ENCODE results near the gene SLC25A22. TPM values are rescaled to one million over a fixed set of nuclear protein-coding genes. Genes with fewer than 3 reads are reported as not detected.

The SLC25A22 gene
- 6.5 and 12.3 TPM in 2 replicates for total RNA-seq

GRCh38 chr11:798093-798713 lies at the start of gene SLC25A22:
SLC25A22 (minus strand) TSS chr11:798281; CDS start chr11:795006, 3,275 bp downstream.

GRCh38 chr11:842370-843002 lies 44.4 kb upstream of the SLC25A22 start, which contains the start of the genes POLR2L and TSPAN4:
POLR2L (minus strand) TSS chr11:842529; CDS start chr11:842508, 21 bp downstream.
TSPAN4 (plus strand) TSS chr11:842852; CDS start chr11:850305, 7,453 bp downstream.

GRCh38 chr11:832529-833113 lies 34.5 kb upstream of the SLC25A22 start, which contains the start of gene CD151:
CD151 (plus strand) TSS chr11:832952; CDS start chr11:836070, 3,118 bp downstream.

GRCh38 chr11:827897-828192 lies 29.8 kb upstream of the SLC25A22 start, which contains the start of gene CRACR2B:
CRACR2B (plus strand) TSS chr11:827919; CDS start chr11:828608, 689 bp downstream.

GRCh38 chr11:818396-819128 lies 20.5 kb upstream of the SLC25A22 start, which contains the start of gene PNPLA2:
PNPLA2 (plus strand) TSS chr11:818914; CDS start chr11:819719, 805 bp downstream.

GRCh38 chr11:809287-810039 lies 11.4 kb upstream of the SLC25A22 start, which contains the start of gene RPLP2:
RPLP2 (plus strand) TSS chr11:809967; CDS start chr11:810235, 268 bp downstream.

GRCh38 chr11:789943-790342 lies 8.1 kb downstream of the SLC25A22 start, which contains the start of gene CEND1:
CEND1 (minus strand) TSS chr11:790090; CDS start chr11:788576, 1,514 bp downstream.

GRCh38 chr11:777288-778255 lies 20.5 kb downstream of the SLC25A22 start, which contains the start of gene GATD1:
GATD1 (minus strand) TSS chr11:777487; CDS start chr11:777462, 25 bp downstream.

GRCh38 chr11:747158-748006 lies 50.7 kb downstream of the SLC25A22 start, which contains the start of gene TALDO1:
TALDO1 (plus strand) TSS chr11:747464; CDS start chr11:747482, 18 bp downstream.

Other genes with a start within 250 kb of the SLC25A22 start
- gene LMNTD2, start 237.5 kb downstream of the SLC25A22 start, total RNA-seq, result 0.28 TPM in 2 replicates
- 2.5 and 2.7 TPM in 2 replicates for gene RASSF7, start 237.3 kb downstream of the SLC25A22 start, total RNA-seq
- gene PHRF1, start 221.8 kb downstream of the SLC25A22 start, total RNA-seq, result 17.6 and 24.8 TPM in 2 replicates
- 5.7 and 6.0 TPM in 2 replicates for gene IRF7, start 182.3 kb downstream of the SLC25A22 start, total RNA-seq
- not detected in 2 replicates for gene CDHR5, start 173.3 kb downstream of the SLC25A22 start, total RNA-seq
- gene SCT, start 171.1 kb downstream of the SLC25A22 start, total RNA-seq, result not detected in 2 replicates
- gene DRD4, start 161.0 kb downstream of the SLC25A22 start, total RNA-seq, result 0.18 TPM in 1 of 2 replicates, not detected in the other
- gene DEAF1, start 103.1 kb downstream of the SLC25A22 start, total RNA-seq, result 21.2 and 31.3 TPM in 2 replicates
- gene TMEM80, start 102.5 kb downstream of the SLC25A22 start, total RNA-seq, result 11.9 and 12.1 TPM in 2 replicates
- 33.9 and 35.4 TPM in 2 replicates for gene EPS8L2, start 92.0 kb downstream of the SLC25A22 start, total RNA-seq
- gene TALDO1, start 50.8 kb downstream of the SLC25A22 start, total RNA-seq, result 228 and 306 TPM in 2 replicates
- 16.4 and 17.9 TPM in 2 replicates for gene GATD1, start 20.8 kb downstream of the SLC25A22 start, total RNA-seq
- 0.28 and 0.85 TPM in 2 replicates for gene CEND1, start 8.2 kb downstream of the SLC25A22 start, total RNA-seq
- gene PIDD1, start 7.0 kb upstream of the SLC25A22 start, total RNA-seq, result 4.4 and 9.2 TPM in 2 replicates
- 394 and 414 TPM in 2 replicates for gene RPLP2, start 11.7 kb upstream of the SLC25A22 start, total RNA-seq
- gene PNPLA2, start 20.6 kb upstream of the SLC25A22 start, total RNA-seq, result 17.2 and 21.4 TPM in 2 replicates
- gene CRACR2B, start 29.6 kb upstream of the SLC25A22 start, total RNA-seq, result 0.14 and 0.65 TPM in 2 replicates
- gene CD151, start 34.7 kb upstream of the SLC25A22 start, total RNA-seq, result 455 and 613 TPM in 2 replicates
- 239 and 265 TPM in 2 replicates for gene POLR2L, start 44.2 kb upstream of the SLC25A22 start, total RNA-seq
- gene TSPAN4, start 44.6 kb upstream of the SLC25A22 start, total RNA-seq, result 134 and 155 TPM in 2 replicates
- 40.4 and 56.2 TPM in 2 replicates for gene CHID1, start 112.5 kb upstream of the SLC25A22 start, total RNA-seq
- gene AP2A2, start 127.6 kb upstream of the SLC25A22 start, total RNA-seq, result 16.9 and 20.8 TPM in 2 replicates
- gene MUC6, start 238.4 kb upstream of the SLC25A22 start, total RNA-seq, result not detected in 2 replicates

Measured in smooth muscle cell of bladder (primary cell).